Gastrocnemius medialis (tissue), 4 donors: ENCODE results near the gene SGMS1.

ENCODE experiments used
- CTCF ChIP-seq, 5 experiments: fragments of 450-650 bp in 3 of 5; fragments of 200-600 bp in 2 of 5; sonication (generic) in 2 of 5; IDR thresholded peaks in 4 of 5; conservative IDR thresholded peaks in 1 of 5; 1 replicate in 4 of 5; 2 replicates in 1 of 5; pipeline ENCODE4 v1.5.1; 2016 to 2019; ENCODE audit warnings: antibody characterized with exemption in 5 of 5, mild to moderate bottlenecking in 3 of 5, moderate library complexity in 3 of 5
- POLR2A ChIP-seq, 2 donors: fragments of 450-650 bp; IDR thresholded peaks; one replicate each; pipeline ENCODE4 v1.6.1; 2017; ENCODE audit warnings: antibody characterized with exemption in 2 of 2, mild to moderate bottlenecking in 2 of 2, moderate library complexity in 2 of 2

- TF ChIP-seq POLR2A (IDR thresholded peaks at IDR 0.05) (no peak), CTCF (IDR thresholded peaks at IDR 0.05 in 4 of 5, conservative IDR thresholded peaks at IDR 0.05 in 1 of 5) (no peak)
These were observed 206.9 kb downstream of the SGMS1 start for GRCh38 chr10:50416881-50417280.
